MM.1S (cell line): ENCODE measurements around the gene HOXC9.

ENCODE experiments used
- DNase-seq: peaks from one replicate; pipeline ENCODE4 v3.0.0-alpha.2; 2015
- H2AFZ ChIP-seq: fragments of 300-600 bp; sonication (generic); 2 replicates; pipeline ENCODE4 v1.6.0; 2016; ENCODE audit warnings: antibody characterized with exemption, low read length
- H3F3A ChIP-seq: fragments of 300-600 bp; sonication (generic); 2 replicates; pipeline ENCODE4 v1.6.1; 2016; ENCODE audit warnings: mild to moderate bottlenecking, antibody characterized with exemption, low read length, moderate library complexity, mixed read lengths; ENCODE audit not compliant: insufficient read depth
- H3K27ac ChIP-seq: fragments of 300-600 bp; sonication (generic); 2 replicates; pipeline ENCODE4 v1.5.1; 2016; ENCODE audit warnings: mild to moderate bottlenecking, low read length
- H3K27me3 ChIP-seq: fragments of 300-600 bp; sonication (generic); replicated peaks from 2 replicates; pipeline ENCODE4 v1.6.0; 2016; ENCODE audit warnings: low read length; ENCODE audit not compliant: insufficient read depth
- H3K36me3 ChIP-seq: fragments of 300-600 bp; sonication (generic); replicated peaks from 2 replicates; pipeline ENCODE4 v1.6.1; 2016; ENCODE audit warnings: mild to moderate bottlenecking, low read length, mixed read lengths; ENCODE audit not compliant: insufficient read depth
- H3K4me1 ChIP-seq: fragments of 300-600 bp; sonication (generic); 2 replicates; pipeline ENCODE4 v1.6.1; 2016; ENCODE audit warnings: low read length, mixed read lengths
- H3K4me2 ChIP-seq: fragments of 300-600 bp; sonication (generic); 2 replicates; pipeline ENCODE4 v1.6.0; 2016; ENCODE audit warnings: low read depth, low read length
- H3K4me3 ChIP-seq: fragments of 300-600 bp; sonication (generic); 2 replicates; pipeline ENCODE4 v1.5.1; 2016; ENCODE audit warnings: low read length, mixed read lengths
- H3K79me2 ChIP-seq: fragments of 300-600 bp; sonication (generic); 2 replicates; pipeline ENCODE4 v1.6.1; 2016; ENCODE audit warnings: mixed run types, low read length, mixed read lengths
- H3K9ac ChIP-seq: fragments of 300-600 bp; sonication (generic); 2 replicates; pipeline ENCODE4 v1.6.1; 2016; ENCODE audit warnings: low read length, mixed read lengths
- H3K9me2 ChIP-seq: fragments of 300-600 bp; sonication (generic); replicated peaks from 2 replicates; pipeline ENCODE4 v1.6.1; 2016; ENCODE audit warnings: mild to moderate bottlenecking, low read length, mixed read lengths; ENCODE audit not compliant: insufficient read depth
- H3K9me3 ChIP-seq: fragments of 300-600 bp; sonication (generic); replicated peaks from 2 replicates; pipeline ENCODE4 v1.6.1; 2016; ENCODE audit warnings: mild to moderate bottlenecking, low read length, mixed read lengths; ENCODE audit not compliant: insufficient read depth
- H4K20me1 ChIP-seq: fragments of 300-600 bp; sonication (generic); 2 replicates; pipeline ENCODE4 v1.6.1; 2016; ENCODE audit warnings: mild to moderate bottlenecking, low read length, moderate library complexity, mixed read lengths; ENCODE audit not compliant: insufficient read depth
- EZH2 ChIP-seq: fragments of 300-600 bp; sonication (generic); optimal IDR thresholded peaks from 2 replicates; pipeline ENCODE3; 2017; ENCODE audit warnings: low read depth, mild to moderate bottlenecking, antibody characterized with exemption, low read length, mixed read lengths
- EZH2phosphoT487 ChIP-seq: fragments of 300-600 bp; sonication (generic); IDR thresholded peaks from 2 replicates; pipeline ENCODE4 v1.6.1; 2018; ENCODE audit warnings: antibody characterized with exemption, low read length
- TF ChIP-seq, protein P1 (sequence below): fragments of 300-600 bp; sonication (generic); IDR thresholded peaks from 2 replicates; pipeline ENCODE4 v1.5.1; 2016; ENCODE audit warnings: antibody characterized with exemption, low read length, mixed read lengths

Gene HOXC9

GRCh38 chr12:53992377-53992889 lies 7.5 kb upstream of the HOXC9 start:
- H3K27me3 ChIP-seq, result peaks cover 96% of the 10 kb centered on the region
- H3K27ac ChIP-seq, result no peak overlapping the region
- peaks cover 23% of the 10 kb centered on the region; the same call in 1 of the 2 replicates for H3K4me1 ChIP-seq
- H4K20me1 ChIP-seq, result no peaks in the 10 kb centered on the region
- TF ChIP-seq, protein P1, sequence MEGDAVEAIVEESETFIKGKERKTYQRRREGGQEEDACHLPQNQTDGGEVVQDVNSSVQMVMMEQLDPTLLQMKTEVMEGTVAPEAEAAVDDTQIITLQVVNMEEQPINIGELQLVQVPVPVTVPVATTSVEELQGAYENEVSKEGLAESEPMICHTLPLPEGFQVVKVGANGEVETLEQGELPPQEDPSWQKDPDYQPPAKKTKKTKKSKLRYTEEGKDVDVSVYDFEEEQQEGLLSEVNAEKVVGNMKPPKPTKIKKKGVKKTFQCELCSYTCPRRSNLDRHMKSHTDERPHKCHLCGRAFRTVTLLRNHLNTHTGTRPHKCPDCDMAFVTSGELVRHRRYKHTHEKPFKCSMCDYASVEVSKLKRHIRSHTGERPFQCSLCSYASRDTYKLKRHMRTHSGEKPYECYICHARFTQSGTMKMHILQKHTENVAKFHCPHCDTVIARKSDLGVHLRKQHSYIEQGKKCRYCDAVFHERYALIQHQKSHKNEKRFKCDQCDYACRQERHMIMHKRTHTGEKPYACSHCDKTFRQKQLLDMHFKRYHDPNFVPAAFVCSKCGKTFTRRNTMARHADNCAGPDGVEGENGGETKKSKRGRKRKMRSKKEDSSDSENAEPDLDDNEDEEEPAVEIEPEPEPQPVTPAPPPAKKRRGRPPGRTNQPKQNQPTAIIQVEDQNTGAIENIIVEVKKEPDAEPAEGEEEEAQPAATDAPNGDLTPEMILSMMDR, result no peak
- TF ChIP-seq EZH2, result no peak
- no peak for TF ChIP-seq EZH2phosphoT487
- no peak overlapping the region for H3K9ac ChIP-seq
- no peak overlapping the region for H2AFZ ChIP-seq
- DNase-seq, result no peak
- H3F3A ChIP-seq, result 0 out of 2 replicates have a peak, but pooled peaks cover 6% of the 10 kb centered on the region
- no peaks in the 10 kb centered on the region for H3K9me3 ChIP-seq
- H3K36me3 ChIP-seq, result no peaks in the 10 kb centered on the region
- H3K79me2 ChIP-seq, result no peaks in the 10 kb centered on the region
- no peak overlapping the region for H3K4me2 ChIP-seq
- no peak overlapping the region for H3K4me3 ChIP-seq
- no peaks in the 10 kb centered on the region for H3K9me2 ChIP-seq

- H3K9me3 ChIP-seq, result no peaks in the 10 kb centered on the region
- no peak overlapping the region for H3K4me3 ChIP-seq
- peaks cover 96% of the 10 kb centered on the region for H3K27me3 ChIP-seq
- H3K9me2 ChIP-seq, result no peaks in the 10 kb centered on the region
- TF ChIP-seq, protein P1, result no peak
- TF ChIP-seq EZH2phosphoT487 (no peak), EZH2 (no peak)
- H3K9ac ChIP-seq, result no peak overlapping the region
- H3F3A ChIP-seq, result 0 out of 2 replicates have a peak, but pooled peaks cover 6% of the 10 kb centered on the region
- H3K4me1 ChIP-seq, result peaks cover 21% of the 10 kb centered on the region; the same call in 1 of the 2 replicates
- no peak overlapping the region for H3K27ac ChIP-seq
- no peak overlapping the region for H2AFZ ChIP-seq
- DNase-seq, result no peak
- H3K4me2 ChIP-seq, result no peak overlapping the region
- H4K20me1 ChIP-seq, result no peaks in the 10 kb centered on the region
- no peaks in the 10 kb centered on the region for H3K36me3 ChIP-seq
- no peaks in the 10 kb centered on the region for H3K79me2 ChIP-seq
Observed at GRCh38 chr12:53993162-53994008, 6.6 kb upstream of the HOXC9 start.

- H3K36me3 ChIP-seq, result no peaks in the 10 kb centered on the region
- TF ChIP-seq EZH2 (no peak), EZH2phosphoT487 (no peak)
- TF ChIP-seq, protein P1, result no peak
- peaks cover 96% of the 10 kb centered on the region for H3K27me3 ChIP-seq
- no peak overlapping the region for H2AFZ ChIP-seq
- H3K79me2 ChIP-seq, result no peaks in the 10 kb centered on the region
- DNase-seq, result no peak
- peaks cover 16% of the 10 kb centered on the region; the same call in 1 of the 2 replicates for H3K4me1 ChIP-seq
- no peak overlapping the region for H3K4me2 ChIP-seq
- 0 out of 2 replicates have a peak, but pooled peaks cover 6% of the 10 kb centered on the region for H3F3A ChIP-seq
- no peak overlapping the region for H3K4me3 ChIP-seq
- no peaks in the 10 kb centered on the region for H4K20me1 ChIP-seq
- H3K9me2 ChIP-seq, result no peaks in the 10 kb centered on the region
- H3K9me3 ChIP-seq, result no peaks in the 10 kb centered on the region
- no peak overlapping the region for H3K27ac ChIP-seq
- no peak overlapping the region for H3K9ac ChIP-seq
Observed at GRCh38 chr12:53994009-53994263, 6.0 kb upstream of the HOXC9 start.
